ENCODE measurements around the gene ANKRD33B.
A peak's percentile ranks its signal among the peaks of the same experiment; 100 is the strongest.
"Not testable (repeated sequence)": the region's sequence is repeated elsewhere in the genome, so short reads cannot be mapped to it uniquely, and the experiment has no call there.

ANKRD33B gene

GRCh38 chr5:10559871-10560270, 4.0 kb upstream of the ANKRD33B start:
- DNase-seq: no peak

GRCh38 chr5:10562201-10563109, 1.4 kb upstream of the ANKRD33B start:
- no peak for DNase-seq

- DNase-seq: peak; percentile 42
Measured at GRCh38 chr5:10563110-10563944, 543 bp upstream of the ANKRD33B start.

- DNase-seq: peak; percentile 20
Measured at GRCh38 chr5:10564838-10565784, 1.2 kb downstream of the ANKRD33B start.

GRCh38 chr5:10565785-10566542, 2.1 kb downstream of the ANKRD33B start:
- peak; percentile 87 for DNase-seq

- peak; percentile 50 for DNase-seq
Measured at GRCh38 chr5:10566543-10567068, 2.7 kb downstream of the ANKRD33B start.

GRCh38 chr5:10567121-10567591, 3.3 kb downstream of the ANKRD33B start:
- DNase-seq: no peak

- DNase-seq: no peak
Measured at GRCh38 chr5:10567781-10568321, 4.0 kb downstream of the ANKRD33B start.

GRCh38 chr5:10570540-10570939, 6.7 kb downstream of the ANKRD33B start:
- DNase-seq: not testable (repeated sequence)

- no peak for DNase-seq
Measured at GRCh38 chr5:10572451-10572850, 8.6 kb downstream of the ANKRD33B start.

GRCh38 chr5:10573487-10574145, 9.7 kb downstream of the ANKRD33B start:
- DNase-seq: no peak

- not testable (repeated sequence) for DNase-seq
Measured at GRCh38 chr5:10574879-10575278, 11.0 kb downstream of the ANKRD33B start.

GRCh38 chr5:10576121-10576789, 12.4 kb downstream of the ANKRD33B start:
- DNase-seq: peak; percentile 44

- DNase-seq: no peak
Measured at GRCh38 chr5:10576790-10577189, 12.9 kb downstream of the ANKRD33B start.

GRCh38 chr5:10577371-10578292, 13.8 kb downstream of the ANKRD33B start:
- no peak for DNase-seq

- no peak for DNase-seq
Measured at GRCh38 chr5:10578293-10578665, 14.4 kb downstream of the ANKRD33B start.

- no peak for DNase-seq
Measured at GRCh38 chr5:10578869-10579268, 15.0 kb downstream of the ANKRD33B start.

Measured in NCI-H2171 treated with DMSO at 0.1 percent for 48 hours (cell line).